H54 (cell line): Measurements from ENCODE around the gene ST6GALNAC1.

Source experiments
- DNase-seq: peaks from one replicate; pipeline ENCODE4 v3.0.0; 2011; ENCODE audit warnings: low spot score, mixed read lengths; ENCODE audit not compliant: insufficient read length
- FAIRE-seq: peaks from 3 replicates; lab custom pipeline; 2011; peaks lifted over from hg19 to GRCh38; lab: Jason Lieb, UNC
- POLR2A ChIP-seq: IDR thresholded peaks from 2 replicates; pipeline ENCODE4 v1.6.1; 2011; ENCODE audit warnings: low read depth, mild to moderate bottlenecking, low read length

The ST6GALNAC1 gene

DNA sequence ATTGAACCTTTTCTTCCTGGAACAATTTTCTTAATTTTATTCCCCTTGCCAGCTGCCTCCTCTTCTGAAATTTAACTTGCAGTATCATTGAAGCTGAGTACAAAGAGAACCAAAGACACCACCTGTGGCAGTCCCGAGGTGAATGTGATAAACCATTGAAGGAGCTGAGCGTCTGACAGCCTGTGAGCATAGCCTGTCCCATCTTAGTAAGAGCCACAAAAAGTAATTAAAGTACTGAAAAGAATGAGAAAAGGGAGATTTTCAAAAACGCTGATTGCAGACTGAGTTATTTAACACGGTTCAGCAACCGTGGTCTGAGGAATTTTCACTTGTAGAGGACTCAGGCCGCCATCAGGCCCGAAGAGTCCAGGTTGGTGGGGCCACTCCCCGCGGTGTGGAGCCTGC, 27.2 kb upstream of the ST6GALNAC1 start:
- FAIRE-seq, result no peak
- TF ChIP-seq POLR2A, result no peak
- DNase-seq, result no peak

DNA sequence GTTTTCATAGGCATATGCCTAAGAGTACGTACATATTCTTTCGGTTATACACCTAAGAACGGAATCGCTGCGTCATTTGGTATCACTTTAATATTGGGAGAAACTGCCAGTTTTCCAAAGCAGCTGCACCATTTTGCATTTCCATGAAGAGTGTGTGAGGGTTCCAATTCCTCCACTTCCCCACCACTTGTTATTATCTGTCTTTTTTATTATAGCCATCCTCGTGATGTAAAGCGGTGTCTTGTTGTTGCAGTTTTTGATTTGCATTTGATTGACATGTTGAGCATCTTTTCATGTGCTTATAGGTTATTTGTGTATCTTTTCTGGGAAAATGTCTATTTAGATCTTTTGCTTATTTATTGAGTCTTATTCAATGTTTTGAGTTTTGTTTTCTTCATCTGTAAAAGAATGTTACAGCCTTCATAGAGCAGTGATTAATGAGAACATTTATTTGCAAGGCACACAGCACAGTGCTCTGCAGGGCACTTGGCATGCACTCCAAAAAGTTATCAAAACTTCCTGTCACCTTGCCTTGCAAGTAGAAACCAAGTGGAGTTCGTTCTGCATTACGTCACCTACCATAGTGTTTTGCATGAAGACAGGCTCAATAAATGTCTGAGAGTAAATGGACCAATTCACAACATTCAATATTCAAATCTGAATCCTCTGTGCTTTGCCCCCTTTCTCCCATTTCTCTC, 26.6 kb upstream of the ST6GALNAC1 start:
- no peak for TF ChIP-seq POLR2A
- FAIRE-seq (no peak), DNase-seq (no peak)

DNA sequence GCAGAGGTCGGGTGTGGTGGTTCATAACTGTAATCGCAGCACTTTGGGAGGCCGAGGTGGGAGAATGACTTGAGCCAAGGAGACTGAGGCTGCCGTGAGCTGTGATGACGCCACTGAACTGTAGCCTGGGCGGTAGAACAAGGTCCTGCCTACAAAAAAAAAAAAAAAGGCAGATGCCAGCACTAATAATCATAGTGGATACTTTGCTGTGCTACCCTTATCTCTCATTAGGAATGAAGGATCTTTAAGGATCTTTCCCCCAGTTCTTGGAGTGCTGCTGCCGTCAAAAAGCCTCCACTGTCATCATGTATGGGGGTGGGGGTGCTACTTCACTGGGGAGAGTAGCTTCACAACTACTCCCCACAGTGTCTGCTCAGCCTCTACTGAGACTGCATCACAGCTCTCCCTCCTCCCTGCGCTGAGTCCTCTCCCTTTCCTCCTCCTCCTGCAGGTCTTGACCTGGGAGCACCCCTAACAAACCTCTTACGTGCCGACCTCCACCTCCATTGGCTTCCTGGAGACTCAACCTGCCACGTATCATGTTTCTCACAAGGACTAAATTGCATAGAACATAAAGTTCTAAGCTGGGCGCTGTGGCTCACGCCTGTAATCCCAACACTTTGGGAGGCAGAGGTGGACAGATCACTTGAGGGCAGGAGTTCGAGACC, 24.4 kb upstream of the ST6GALNAC1 start:
- FAIRE-seq (no peak), DNase-seq (no peak)
- TF ChIP-seq POLR2A, result no peak

- FAIRE-seq, result no peak
- no peak for DNase-seq
- TF ChIP-seq POLR2A, result no peak
These were observed 23.9 kb upstream of the ST6GALNAC1 start for GRCh38 chr17:76667491-76667755.

DNA sequence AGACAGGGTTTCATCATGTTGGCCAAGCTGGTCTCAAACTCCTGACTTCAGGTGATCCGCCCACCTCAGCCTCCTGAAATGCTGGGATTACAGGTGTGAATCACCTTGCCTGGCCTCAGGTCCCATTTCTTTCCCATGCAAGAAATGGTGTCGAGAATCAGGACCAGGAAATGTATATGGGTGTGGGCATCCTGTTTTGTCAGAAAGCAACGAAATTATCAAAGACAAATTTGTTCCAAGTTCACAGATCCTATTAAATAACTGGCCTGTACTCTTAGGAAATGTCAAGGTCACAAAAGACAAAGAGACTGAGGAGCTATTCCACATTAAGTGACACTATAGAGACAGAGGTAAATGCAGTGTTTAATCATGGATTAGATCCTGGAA, 17.1 kb upstream of the ST6GALNAC1 start:
- no peak for TF ChIP-seq POLR2A
- DNase-seq (no peak), FAIRE-seq (no peak)

GRCh38 chr17:76659928-76660655, 16.5 kb upstream of the ST6GALNAC1 start:
- no peak for DNase-seq
- no peak for TF ChIP-seq POLR2A
- FAIRE-seq, result no peak

DNA sequence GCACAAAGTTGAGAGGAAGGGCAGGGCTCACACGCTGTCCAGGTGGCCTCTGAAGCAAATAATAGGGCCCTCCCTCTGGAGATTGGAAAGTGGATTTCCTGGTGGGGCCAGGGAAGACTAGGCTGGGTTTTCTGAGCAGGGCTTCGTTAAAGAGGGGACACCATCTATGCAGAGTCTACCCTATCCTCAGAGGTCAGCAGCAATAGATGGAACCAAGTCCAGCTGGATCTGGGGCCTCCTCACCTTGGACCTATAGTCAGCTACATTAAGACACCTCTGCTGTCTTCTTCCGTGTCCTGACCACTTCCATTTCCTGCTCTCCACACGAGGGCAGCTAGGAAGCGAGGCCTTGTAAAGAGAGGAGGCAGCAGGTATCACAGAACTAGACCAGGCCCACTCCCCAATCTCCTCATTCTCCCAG, 14.7 kb upstream of the ST6GALNAC1 start:
- TF ChIP-seq POLR2A, result no peak
- FAIRE-seq, result no peak
- DNase-seq, result no peak

- DNase-seq (no peak), FAIRE-seq (no peak)
- no peak for TF ChIP-seq POLR2A
These were observed 14.1 kb upstream of the ST6GALNAC1 start for GRCh38 chr17:76657505-76658241.

GRCh38 chr17:76654408-76654807, 10.9 kb upstream of the ST6GALNAC1 start:
- TF ChIP-seq POLR2A, result no peak
- DNase-seq, result no peak
- no peak for FAIRE-seq

- FAIRE-seq, result no peak
- TF ChIP-seq POLR2A, result no peak
- DNase-seq, result no peak
These were observed 6.9 kb upstream of the ST6GALNAC1 start for GRCh38 chr17:76650504-76650903.

DNA sequence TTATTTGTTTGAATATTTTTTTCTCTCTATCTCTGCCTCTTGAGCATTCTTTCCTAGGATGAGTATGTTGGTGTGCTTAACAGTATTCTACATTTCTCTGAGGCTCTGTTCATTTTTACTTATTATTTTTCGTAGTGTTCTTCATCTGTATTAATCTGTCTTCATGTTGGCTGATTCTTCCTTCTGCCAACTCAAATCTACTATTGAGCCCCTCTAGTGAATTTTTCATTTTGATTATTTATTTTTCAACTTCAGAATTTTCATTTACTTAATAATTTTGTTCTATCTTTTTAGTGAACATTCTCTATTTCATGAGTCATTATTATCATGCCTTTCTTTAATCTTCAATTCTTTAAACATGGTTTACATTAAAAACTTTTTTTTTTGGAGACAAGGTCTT, 3.2 kb upstream of the ST6GALNAC1 start:
- no peak for TF ChIP-seq POLR2A
- FAIRE-seq, result no peak
- DNase-seq, result no peak

- FAIRE-seq (no peak), DNase-seq (no peak)
These were observed 1.9 kb upstream of the ST6GALNAC1 start for GRCh38 chr17:76645481-76645880.

DNA sequence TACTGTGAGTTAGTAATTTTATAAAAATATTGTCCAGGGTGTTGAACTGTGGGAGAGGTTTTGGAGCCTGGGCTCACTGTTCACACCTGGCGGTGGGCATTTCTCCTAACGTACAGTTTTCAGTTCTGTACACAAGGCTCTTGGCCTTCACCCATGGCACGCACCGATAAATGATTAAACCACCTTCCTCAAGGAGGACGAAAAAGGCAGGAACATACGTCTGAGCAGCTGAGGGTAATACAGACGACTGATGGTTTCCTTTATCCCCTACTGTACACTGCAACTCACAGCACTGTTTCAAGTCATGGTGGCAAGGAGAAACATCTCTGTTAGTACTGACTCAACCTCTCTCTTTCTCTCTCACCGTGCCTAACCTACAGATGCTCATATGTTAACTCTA, 1.4 kb upstream of the ST6GALNAC1 start:
- DNase-seq (no peak), FAIRE-seq (no peak)

More at GRCh38 chr17:76645481-76645880, 1.9 kb upstream of the ST6GALNAC1 start:
- no peak for TF ChIP-seq POLR2A

DNA sequence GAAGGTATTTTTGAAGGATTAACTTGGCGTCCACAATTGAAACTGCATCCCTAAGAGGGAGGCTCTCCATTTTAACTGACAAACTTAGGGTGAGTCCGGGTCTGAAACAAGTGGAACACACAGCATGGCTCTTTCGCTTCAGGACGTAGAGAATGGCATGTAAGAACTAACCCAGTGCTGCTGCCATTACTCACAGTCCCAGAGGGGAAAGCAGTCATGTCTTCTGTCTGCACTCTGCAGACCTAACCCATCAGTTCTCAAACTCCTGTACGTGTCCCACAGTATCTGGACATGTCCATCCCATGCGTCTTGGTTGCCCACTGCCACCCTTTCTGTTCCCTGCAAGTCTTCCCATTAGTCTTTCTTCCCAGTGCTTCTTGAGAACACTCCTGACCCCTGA, 563 bp downstream of the ST6GALNAC1 start:
- DNase-seq (no peak), FAIRE-seq (no peak)
- no peak for TF ChIP-seq POLR2A

More for the DNA sequence above, 1.4 kb upstream of the ST6GALNAC1 start:
- TF ChIP-seq POLR2A, result no peak
